Measurements from ENCODE around the gene SOS2.
"Not testable (repeated sequence)": the region's sequence is repeated elsewhere in the genome, so short reads cannot be mapped to it uniquely, and the experiment has no call there.

Gene SOS2

DNA sequence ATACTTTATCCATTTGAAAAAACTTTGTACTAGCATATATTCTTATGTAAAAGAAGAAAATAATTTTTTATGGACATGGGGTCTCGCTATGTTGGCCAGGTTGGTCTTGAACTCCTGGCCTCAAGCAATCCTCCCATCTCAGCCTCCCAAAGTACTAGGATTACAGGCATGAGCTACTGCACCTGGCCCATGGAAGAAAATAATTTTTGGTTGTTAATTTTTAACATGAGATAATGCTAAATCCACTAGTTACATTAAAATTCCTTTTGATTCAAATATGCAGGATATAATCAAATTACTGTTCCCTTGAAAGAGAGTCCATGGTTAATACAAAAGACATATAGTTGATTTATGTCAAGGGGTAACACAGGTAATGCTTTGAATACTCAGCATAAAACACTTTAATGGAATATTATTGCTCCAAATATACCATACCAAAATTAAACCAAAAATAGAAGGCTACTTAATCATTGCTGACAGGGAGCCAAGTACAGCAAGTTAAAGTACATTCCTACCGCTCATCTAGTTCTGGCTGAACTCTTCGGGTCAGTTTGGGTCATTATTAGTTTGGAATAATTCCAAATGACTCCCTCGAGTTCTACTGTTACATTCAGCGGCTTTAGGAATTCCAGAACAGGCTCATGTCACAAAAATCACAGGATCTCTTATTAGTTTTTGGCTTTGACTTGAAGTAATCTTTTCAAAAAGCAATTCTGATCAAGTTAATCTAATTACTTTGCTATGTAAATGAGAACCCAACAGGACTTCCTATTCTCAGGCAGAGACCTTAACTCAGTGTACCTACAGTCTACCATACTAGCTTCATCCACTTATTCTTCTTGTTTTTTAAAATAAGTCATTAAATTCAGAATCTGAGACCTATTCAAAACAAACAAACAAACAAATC is 6.1 kb downstream of the SOS2 start:
- no peak for DNase-seq

DNA sequence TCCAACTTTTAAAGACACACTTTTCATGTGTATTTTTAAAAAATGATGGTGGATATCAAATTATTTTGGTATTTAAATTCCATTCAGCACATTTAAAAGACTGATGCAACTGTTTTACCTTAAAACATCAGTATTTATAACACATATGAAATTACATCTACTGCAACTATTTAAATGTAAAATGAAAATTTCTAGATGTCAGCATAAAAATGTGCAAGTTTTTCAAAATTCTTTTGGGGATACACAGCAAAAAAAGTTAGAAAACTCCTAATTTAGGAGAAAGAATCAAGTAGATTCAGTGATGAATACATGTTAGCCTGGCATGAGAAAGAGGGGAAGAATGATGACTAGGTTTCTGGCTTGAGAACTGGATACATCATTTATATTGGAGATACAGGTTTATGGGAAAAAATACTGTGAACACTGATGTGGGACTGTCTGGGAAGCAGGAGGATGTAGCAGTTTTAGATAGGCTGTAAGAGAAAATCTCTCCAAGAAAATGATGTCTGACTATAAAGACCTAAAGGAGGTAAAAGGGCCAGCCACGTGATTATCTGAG is 9.2 kb downstream of the SOS2 start:
- no peak for DNase-seq

DNA sequence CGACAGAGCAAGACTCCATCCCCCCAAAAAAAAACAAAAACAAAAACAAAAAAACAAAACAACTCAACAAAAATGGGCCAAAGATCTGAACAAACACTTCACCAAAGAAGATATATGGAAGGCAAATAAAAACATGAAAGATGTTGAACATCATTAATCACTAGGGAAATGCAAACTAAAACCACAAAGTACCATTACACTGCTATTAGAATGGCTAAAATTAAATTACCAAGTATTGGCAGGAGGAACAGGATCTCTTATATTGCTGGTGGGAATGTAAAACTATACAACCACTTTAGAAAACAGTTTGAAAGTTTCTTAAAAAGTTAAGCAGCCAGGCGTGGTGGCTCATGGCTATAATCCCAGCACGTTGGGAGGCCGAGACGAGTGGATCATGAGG is 12.9 kb downstream of the SOS2 start:
- DNase-seq, result no peak

DNA sequence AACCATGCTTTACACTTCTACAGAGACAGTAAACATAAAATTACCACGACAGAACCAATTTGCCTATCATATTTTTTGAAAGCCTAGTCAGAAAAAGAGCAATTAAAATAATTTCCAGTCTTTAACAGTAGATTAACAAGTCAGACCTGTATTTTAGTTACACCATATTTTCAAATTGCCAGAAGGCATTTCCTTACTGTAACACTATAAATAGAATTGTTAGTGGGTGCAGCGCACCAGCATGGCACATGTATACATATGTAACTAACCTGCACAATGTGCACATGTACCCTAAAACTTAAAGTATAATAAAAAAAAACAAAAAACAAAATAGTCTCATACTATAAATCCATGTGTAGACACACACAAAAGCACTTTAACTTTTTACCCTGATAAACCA is 16.0 kb downstream of the SOS2 start:
- no peak for DNase-seq

DNA sequence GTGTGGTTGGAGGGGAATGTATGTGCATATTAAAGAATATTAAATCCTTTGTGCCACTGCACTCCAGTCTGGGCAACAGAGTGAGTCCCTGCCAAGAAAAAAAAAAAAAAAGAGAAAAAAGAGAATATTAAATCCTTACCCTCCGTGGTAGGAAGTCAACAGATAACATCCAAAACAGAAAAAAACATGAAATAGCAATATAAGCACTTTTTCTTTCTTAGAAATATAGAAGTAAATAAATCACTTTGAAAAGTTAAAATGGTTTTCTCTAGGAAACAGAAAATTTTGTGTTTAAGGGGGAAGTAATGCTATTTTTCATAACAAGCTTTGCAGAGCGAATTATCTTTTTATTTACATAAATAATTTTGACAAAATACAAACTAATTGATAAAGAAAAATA is 17.6 kb downstream of the SOS2 start:
- no peak for DNase-seq

DNA sequence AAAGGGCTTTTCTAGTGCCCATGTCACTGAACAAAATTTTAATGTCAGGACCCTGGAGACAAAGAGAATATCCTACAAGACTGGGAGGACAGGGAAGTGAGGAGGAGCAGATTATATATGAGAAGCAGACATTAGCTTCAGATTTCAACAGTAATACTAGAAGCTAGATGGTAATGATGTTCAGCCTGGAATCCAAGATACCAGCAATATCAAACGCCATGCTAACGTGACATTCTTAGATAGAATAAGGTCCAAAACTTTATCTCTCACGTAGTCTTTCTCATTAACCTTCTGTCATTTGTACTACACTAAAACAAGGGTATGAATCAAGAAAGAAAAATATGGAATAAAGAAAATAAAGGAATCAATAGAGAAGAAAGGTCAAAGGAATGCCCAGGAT is 18.7 kb downstream of the SOS2 start:
- no peak for DNase-seq

- no peak for DNase-seq
These were observed 21.3 kb downstream of the SOS2 start for GRCh38 chr14:50210074-50210473.

GRCh38 chr14:50198499-50198898 is 32.9 kb downstream of the SOS2 start:
- DNase-seq, result no peak

DNA sequence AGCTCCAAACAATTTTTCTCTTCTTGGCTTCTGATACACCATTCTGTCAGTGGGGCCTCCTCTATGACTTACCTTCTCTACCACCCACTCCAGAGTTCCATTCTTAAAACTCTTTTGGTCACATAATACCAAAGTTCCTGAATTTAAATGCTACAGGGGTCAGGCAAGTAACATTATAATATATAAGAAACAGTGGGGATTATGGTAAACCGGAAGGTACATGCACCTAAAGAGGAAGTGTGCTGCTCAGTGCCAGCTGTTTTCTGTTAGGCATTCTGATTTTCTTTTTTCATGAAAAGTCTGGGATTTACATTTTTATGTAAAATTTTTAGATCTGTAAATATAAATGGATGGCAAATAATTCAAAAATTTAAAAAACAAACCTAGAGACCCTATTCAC is 39.9 kb downstream of the SOS2 start:
- DNase-seq, result no peak

DNA sequence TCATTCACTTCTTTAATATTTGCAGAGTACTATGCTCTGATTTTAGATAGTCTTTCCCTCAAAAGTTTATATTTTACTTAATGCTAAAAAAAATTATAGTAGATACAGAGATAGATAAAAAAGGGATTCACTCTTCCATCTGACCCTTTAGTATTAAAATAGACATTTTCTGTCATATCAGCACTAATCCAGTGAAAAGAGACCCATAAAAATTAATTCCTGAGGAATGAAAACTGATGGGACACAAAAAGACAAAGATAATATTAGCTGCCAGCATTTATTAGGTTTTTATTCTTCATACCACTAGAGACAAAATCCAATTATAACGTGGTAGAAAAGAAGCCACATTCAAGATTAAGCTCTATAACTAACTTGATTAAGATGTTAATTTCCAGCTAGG is 45.3 kb downstream of the SOS2 start:
- no peak for DNase-seq

DNA sequence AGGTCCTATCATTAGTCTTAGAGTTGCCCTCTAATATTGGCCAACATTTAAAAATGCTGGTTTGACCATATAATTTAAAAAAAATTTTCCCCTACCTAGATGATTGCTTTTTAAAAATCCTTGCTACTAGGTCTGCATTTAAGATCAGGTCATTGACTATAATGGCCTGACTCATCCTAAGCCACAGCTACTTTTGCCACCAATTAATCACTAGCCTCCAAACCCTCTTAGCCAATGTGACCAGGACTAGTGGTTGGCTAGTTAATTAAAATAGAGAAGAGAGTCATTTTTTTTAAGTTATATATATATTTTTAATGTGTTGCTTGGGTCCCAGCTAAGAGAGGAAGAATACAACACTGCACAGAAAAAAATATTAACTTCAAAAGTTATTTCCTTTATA is 57.5 kb downstream of the SOS2 start:
- DNase-seq, result no peak

GRCh38 chr14:50171895-50172294 is 59.5 kb downstream of the SOS2 start:
- DNase-seq, result no peak

- DNase-seq, result not testable (repeated sequence)
These were observed 64.0 kb downstream of the SOS2 start for GRCh38 chr14:50167381-50167780.

- DNase-seq, result no peak
These were observed 75.3 kb downstream of the SOS2 start for GRCh38 chr14:50156111-50156510.

DNA sequence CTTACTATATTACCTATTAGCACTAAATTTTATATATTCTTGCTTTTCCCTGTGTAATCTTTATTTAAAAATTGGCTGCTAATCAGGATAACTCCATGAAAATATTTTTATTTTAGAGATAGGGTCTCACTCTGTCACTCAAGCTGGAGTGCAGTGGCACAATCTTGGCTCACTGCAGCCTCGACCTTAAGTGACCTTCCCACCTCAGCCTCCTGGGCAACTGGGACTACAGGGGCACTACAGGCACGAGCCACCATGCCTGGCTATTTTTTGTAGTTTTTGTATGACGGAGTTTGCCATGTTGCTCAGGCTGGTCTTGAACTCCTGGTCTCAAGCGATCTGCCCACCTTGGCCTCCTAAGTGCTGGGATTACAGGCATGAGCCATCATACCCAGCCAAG is 82.6 kb downstream of the SOS2 start:
- no peak for DNase-seq

GRCh38 chr14:50139192-50139591 is 92.2 kb downstream of the SOS2 start:
- DNase-seq, result no peak

- no peak for DNase-seq
These were observed 103.6 kb downstream of the SOS2 start for GRCh38 chr14:50127802-50128201.

- no peak for DNase-seq
These were observed 108.3 kb downstream of the SOS2 start for GRCh38 chr14:50123062-50123461.

DNA sequence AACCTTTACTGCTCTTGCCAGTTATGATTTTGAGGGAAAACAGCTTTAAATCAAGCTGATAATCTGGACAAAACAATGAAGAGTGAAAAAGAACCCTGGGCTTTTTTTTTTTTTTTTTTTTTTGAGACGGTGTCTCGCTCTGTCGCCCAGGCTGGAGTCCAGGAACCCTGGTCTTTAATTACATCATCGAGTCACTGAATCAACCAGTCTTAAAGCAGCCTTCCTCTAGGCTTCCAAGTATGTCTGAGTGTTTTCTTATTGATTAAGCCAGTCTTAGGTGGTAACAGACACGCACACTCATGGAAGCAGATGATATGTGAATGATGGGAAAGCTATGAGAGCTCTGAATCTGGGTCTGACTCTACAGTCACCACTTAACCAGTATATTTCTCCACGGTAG is 109.1 kb downstream of the SOS2 start:
- no peak for DNase-seq

- no peak for DNase-seq
These were observed 109.9 kb downstream of the SOS2 start for GRCh38 chr14:50121486-50121885.

DNA sequence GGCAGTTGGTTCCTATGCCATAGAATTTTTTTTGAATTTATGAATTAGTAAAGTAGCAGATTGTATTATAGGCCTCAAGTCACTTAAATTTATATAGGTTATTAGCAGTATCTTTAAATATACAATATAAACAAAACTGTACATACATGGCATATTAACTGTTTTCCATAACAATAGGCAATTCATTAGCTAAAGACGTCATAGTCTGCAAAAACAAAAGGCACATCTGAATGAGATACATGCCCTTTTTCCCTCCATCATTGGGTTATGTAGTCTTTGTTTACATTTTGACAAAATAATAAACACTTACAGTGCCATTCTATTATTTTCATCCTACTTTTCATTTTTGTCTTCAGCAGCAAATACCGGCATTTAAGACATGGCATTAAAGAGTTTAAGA is 113.9 kb downstream of the SOS2 start:
- DNase-seq, result no peak

DNA sequence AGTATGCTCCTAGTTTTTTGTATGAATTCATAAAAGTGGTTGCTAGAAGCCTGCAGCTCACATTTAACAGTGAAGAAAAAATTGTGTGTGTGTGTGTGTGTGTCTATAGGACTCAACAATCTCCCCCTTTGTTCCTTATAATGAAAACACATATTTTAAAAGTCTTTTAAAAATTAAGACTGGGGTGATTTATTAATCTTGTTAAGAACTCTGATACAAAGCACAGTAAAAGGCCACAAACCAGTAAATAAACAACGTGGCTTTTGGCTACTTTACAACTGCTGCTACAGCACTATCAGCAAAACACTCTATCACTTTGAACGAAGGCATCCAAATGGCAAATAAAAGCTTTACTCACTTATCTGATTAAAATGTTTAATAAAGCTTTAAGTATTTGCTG is 114.4 kb downstream of the SOS2 start:
- no peak for DNase-seq

DNA sequence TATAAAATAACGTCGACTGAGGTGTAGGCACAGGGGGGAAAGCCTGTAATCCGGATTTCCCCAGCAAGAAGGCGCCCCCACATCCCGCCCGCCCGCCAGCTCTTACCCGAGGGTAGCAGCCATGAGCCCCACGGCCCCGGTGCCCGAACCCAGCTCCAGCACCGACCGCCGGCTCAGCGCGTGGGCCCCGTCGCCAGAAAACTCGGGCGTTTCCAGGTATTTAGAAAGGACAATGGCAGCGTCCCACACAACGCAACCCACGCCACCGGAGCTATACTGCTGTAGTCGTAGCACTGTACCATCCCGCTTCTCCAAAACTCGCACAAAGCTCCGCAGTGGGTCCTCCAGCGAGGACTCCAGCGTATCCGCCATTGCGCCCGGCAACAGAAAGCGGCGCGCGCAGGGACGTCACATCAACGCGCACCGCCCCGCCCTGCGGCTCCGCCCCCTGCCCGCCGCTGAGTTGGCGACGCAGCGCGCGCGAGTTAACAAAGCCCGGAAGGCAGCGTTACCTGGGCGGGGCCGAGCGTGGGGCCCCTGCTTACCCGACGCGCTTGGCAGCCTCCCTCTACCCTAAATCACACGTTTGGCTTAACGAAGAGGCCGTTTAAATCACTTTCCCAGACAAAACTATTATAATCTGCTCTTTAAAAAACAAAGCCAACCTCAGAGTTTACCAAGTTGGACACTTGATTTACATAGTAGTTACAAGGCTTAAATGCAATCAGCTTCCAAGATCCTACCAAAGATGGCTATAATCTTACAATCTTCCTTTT is 115.0 kb downstream of the SOS2 start, which contains the start of gene VCPKMT:
Gene VCPKMT, minus strand, starts transcription at position 392 of the 776 bp plus-strand sequence. Its CDS starts 20 bp downstream, at position 372.
- DNase-seq, result peak; percentile 65

Data from NCI-H524 treated with DMSO at 0.1 percent for 48 hours (cell line).